Measurements from ENCODE around the gene LEFTY1.

The LEFTY1 gene

DNA sequence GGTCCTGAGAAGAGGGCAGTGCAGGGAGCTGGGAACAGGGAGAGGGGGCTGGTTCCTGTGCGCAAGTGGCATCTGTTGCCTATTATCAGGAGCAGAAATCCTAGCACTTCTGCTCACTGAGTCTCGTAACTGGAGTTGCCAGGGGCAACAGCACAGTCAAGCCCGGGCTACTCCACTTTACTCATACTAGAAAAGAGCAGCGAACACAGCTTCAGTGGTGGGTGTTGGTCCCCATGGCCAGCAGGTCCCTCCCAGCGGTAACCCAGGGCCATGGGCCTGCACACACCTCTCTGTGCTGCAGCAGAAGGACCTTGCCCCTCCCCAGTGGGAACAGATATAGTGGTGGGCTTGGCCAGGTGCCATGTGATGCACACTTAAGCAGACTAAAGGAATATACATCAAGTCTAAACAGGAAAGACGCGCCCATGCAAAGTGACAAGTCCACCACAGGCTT, 26.6 kb upstream of the LEFTY1 start:
- no peak for FAIRE-seq

DNA sequence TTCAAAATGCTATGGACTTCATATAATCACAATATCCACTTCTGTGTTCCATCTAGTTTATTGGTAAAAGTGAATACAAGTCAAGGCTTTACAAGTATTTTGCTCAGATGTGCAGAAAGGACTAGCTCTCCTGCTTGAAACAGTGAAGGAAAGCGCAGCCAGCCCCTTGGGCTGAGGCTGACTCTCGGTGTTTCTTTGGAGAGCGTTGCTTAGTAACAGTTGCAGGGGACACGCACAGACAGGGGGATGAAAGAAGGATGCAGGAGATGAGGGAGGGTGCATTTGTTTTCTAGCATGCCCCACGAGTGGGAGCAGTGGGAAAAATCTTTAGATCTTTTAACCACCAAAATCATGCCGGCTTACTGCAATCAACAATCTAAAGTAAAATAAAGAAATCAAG, 26.0 kb upstream of the LEFTY1 start:
- FAIRE-seq, result no peak

DNA sequence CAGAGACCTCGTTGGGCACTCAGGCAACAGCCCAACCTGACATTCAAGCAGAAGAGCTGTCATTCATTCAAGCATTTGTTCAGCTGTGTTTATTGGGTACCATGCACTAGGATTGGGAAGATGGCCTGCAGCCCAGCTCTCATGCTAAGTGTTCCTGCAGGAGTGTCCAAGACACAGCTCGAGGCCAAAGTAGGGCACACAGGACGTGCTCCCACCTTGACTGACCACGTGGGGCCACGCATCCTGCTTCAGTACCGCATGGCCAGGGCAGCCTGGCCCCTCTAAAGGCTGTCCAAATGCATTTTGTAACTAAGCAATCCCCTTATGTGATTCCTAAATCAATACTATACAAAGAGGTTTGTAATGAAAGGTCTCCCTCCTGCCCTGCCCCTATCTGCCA, 25.4 kb upstream of the LEFTY1 start:
- FAIRE-seq, result no peak

- FAIRE-seq, result no peak
Observed at GRCh38 chr1:225911191-225912130, 22.5 kb upstream of the LEFTY1 start.

- no peak for FAIRE-seq
Observed at GRCh38 chr1:225909477-225909876, 20.5 kb upstream of the LEFTY1 start.

- no peak for FAIRE-seq
Observed at GRCh38 chr1:225908773-225909172, 19.8 kb upstream of the LEFTY1 start.

GRCh38 chr1:225908013-225908640, 19.2 kb upstream of the LEFTY1 start:
- FAIRE-seq, result no peak

- FAIRE-seq, result no peak
Observed at GRCh38 chr1:225907341-225907740, 18.4 kb upstream of the LEFTY1 start.

DNA sequence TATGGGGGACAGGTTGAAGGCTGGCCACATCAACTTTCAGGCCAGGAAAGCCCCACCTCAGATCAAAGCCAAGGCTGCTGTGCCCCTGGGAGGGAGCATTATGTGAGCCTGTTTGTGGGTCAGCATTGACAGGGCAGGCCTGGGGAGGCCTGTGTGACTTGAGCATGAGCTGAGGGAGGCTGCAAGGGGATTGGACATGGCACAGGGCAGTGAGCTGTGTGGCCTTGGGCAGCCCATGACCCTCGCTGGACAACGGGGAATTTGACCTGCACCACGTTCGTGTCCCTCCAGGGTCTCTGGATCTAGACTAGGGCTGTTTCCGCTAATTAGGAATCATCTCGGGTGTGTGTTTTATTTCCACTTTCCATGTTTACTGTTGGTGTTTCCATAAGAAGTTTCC, 17.5 kb upstream of the LEFTY1 start:
- FAIRE-seq, result no peak

- no peak for FAIRE-seq
Observed at GRCh38 chr1:225903623-225904022, 14.7 kb upstream of the LEFTY1 start.

DNA sequence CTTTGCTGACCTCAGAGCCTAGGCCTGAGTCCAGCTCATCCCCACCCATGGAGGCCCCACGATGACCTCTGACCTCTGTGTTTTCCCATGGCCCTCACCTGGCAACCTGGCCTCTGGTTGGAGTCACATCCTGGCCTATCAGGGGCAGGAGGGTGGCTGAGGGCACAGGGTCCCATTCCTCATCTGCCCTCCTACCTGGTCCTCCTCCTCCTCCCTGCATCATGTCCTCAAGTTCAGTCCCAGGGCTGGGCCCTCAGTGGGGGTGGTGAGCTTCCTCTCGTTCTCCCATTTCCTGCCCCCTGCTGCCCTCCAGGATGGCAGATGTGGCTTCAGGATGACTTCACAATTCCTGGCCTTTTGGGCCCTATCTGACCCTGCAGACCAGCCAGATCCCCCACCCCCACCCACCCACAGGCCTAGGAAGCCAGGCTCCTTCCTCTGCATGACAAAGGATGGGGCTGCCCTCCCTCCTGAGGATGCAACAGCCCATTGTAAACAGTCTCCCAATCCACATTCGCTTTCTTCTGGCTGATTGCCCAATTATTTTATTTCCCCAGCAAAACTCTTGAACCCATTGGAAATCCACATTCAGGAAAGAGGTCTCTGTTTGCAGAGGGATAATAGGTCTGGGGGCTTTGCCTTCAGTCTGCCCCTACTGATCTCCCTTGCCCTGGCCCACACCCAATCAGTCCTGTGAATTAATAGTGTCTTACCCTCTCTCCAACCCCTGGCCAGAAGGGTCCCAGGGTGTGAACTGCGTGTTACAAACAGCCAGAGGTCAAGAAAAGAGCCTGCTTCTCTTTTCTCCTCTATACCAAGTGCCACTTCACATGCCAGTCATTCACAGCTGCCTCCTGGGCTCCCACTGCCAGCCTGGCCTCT, 10.3 kb upstream of the LEFTY1 start:
- FAIRE-seq, result no peak

DNA sequence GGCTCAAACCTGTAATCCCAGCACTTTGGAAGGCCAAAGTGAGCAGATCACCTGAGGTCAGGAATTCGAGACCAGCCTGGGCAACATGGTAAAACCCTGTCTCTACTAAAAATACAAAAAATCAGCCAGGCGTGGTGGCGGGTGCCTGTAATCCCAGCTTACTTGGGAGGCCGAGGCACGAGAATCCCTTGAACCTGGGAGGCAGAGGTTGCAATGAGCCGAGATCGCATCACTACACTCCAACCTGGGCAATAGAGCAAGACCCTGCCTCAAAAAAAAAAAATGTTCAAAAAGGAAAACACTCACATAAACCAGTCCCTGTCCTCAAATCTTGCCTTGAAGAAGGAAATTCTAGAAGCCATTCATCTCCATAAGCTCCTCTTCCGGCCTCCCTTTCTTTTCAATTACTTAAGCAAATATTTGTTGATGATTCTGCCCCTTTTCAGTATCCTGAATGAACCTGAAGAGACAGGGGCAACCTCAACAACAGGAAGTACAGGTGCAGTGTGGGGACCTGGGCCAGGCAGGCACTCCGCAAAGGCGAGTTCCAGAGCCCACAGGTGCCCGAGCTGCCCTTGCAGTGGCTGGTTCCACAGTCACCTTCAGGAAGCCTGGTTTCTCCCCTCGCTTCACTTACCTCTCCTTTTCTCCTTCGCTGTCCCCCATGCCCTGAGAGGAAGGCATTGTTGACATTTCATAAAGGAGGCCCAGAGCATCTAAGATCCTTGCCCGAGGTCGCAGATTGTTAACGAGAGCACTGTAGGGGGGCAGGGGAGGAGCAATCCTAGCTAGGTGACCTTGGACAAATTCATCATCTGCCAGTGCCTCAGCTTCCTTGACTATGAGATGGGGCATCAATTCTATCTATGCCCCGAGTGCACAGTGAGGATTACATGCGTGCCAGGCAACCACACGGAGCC, 8.9 kb upstream of the LEFTY1 start:
- no peak for FAIRE-seq

DNA sequence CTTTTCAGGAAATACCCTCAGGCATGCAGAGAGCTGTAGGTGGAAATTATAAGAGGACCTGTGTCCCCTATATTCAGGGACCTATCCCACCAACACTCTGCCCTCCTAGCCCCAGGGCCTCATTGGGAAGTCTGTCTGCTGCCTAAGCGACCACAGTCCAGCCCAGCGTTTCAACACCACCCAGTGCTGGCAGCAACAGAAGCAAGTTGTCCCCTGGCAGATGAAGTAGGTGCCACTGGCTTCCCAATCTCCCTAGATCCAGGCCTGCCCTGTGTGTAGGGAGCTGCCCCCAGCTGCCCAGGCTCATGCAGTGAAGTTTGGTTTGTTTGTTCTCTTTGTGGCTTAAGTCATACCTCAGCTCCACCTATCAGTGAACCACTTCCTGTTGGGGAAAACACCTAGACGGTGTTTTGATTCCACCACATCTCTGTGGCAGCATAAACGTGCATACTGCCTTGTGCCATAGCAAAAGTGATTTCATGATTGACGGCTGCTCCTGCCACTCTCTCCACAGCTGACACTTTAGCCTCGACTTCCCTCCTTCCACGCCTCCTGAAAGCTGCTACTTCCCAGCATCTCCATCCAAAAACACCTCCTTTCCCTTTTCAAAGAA, 8.1 kb upstream of the LEFTY1 start:
- no peak for FAIRE-seq

DNA sequence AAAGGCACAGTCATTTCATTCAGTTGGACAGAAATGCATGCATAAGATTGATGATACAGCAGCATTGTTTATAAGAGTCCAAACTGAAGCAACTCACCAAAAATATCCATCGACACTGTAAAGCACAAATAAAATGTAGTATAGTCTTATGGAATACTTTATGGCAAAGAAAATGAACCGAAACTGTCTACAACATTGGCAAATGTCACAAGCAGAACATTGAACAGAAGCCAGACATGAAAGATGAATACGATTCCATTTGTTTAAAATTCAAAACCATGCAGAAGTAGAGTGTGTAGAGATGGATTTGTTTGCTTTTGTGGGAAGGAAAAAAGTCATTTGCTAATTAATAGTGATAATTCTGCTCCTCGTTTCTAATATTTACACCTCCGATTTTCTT, 7.5 kb upstream of the LEFTY1 start:
- FAIRE-seq, result no peak

DNA sequence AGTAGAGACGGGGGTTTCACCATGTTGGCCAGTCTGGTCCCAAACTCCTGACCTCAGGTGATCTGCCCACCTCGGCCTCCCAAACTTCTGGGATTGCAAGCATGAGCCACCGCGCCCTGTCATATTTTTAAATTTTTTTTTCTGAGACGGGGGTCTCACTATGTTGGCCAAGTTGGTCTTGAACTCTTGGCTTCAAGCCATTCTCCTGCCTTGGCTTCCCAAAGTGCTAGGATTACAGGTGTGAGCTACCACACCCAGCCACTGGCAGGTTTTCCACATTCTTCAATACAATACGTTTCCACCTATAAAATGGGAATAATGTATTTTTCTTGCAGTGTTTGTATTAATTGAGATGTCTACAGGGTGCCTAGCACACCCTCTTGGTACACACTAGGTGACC, 3.4 kb upstream of the LEFTY1 start:
- FAIRE-seq, result no peak

DNA sequence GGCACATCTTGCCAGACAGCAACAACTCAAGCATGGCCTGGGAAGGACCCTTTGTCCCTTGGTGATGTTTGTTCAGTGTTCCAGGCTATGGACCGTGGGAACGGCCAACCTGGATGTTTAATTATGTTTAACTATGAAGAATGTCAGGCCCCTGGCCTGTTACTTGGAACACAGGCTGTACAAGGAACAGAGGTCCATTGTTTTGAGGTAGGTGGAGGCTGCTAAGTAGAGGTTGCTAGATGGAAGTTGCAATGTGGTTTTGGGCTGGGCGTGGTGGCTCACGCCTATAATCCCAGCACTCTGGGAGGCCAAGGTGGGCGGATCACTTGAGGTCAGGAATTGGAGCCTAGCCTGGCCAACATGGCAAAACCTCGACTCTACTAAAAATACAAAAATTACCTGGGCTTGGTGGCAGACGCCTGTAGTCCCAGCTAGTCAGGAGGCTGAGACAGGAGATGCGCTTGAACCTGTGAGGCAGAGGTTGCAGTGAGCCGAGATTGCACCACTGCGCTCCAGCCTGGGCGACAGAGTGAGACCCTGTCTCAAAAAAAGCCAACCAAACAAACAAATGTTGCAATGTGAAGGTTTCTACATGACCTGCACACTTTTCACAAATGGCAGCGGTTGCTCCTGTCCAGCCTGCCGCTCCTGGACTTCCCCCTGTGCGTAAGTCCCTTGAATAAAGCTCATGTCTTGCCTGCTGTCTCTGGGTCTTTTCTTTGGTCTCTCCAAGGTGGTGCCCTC, 2.5 kb upstream of the LEFTY1 start:
- FAIRE-seq, result no peak

DNA sequence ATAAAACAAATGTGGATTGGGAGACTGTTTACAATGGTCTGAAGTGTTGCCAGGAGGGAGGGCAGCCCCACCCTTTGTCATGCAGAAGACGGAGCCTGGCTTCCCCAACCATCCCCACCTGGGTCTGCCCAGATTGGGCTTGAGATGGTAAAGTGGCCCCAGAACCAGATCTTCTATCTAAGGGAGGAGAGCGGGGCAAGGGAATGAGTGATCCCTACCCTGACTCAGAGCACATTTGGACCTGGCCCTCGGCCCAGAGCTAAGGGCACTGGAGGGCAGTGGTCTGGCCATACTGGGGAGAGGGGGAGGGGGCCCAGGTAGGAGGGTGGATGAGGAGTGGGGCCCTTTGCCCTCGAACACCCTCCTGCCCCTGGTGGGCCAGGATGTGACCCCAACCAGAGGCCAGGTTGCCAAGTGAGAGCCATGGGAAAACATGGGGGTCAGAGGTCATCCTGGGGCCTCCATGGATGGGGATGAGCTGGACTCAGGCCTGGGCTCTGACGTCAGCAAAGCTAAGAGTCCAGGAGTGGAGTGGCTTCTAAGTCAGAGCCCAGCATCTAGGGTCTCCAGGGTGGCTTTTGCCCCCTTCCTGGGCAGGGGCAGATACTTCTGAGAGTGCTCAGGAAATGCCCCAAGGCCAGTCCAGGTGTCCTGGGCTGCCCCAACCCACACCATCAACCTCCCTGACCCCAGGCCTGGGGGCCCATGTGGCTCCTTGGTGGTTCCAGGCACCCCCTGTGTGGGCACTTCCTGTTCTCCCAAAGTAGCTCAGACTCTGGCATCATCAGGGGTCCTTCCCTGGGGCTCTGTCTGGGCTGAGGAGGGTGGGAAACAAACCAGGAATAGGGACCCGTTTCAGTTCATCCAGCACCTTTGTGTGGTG, 1.6 kb upstream of the LEFTY1 start:
- FAIRE-seq, result no peak

- no peak for FAIRE-seq
Observed at GRCh38 chr1:225889743-225890142, 797 bp upstream of the LEFTY1 start.

GRCh38 chr1:225888289-225888897, 553 bp downstream of the LEFTY1 start:
- FAIRE-seq, result no peak

All from TTC549 (cell line).